H9 (cell line): ENCODE data around the gene DBN1. TPM values are rescaled to one million over a fixed set of nuclear protein-coding genes. Genes with fewer than 3 reads are reported as not detected.

ENCODE experiments used
- DNase-seq: peaks from one replicate; pipeline ENCODE4 v3.0.0-alpha.2; 2017
- H2AFZ ChIP-seq: one replicate; pipeline ENCODE4 v1.6.1; 2013; ENCODE audit warnings: mild to moderate bottlenecking, low read length, control low read depth, moderate library complexity
- H2AK5ac ChIP-seq: 2 replicates; pipeline ENCODE4 v1.6.1; 2013; ENCODE audit warnings: low read length, control low read depth, mixed read lengths; ENCODE audit not compliant: insufficient read length
- H2BK120ac ChIP-seq: one replicate; pipeline ENCODE4 v1.6.1; 2013; ENCODE audit warnings: low read depth, mild to moderate bottlenecking, low read length, control low read depth, inconsistent platforms; ENCODE audit not compliant: poor library complexity, severe bottlenecking
- H2BK12ac ChIP-seq: 2 replicates; pipeline ENCODE4 v1.6.1; 2013; ENCODE audit warnings: low read length, control low read depth, mixed read lengths, low read depth; ENCODE audit not compliant: insufficient read length
- H2BK15ac ChIP-seq: 2 replicates; pipeline ENCODE4 v1.6.1; 2013; ENCODE audit warnings: low read depth, low read length, control low read depth
- H2BK20ac ChIP-seq: one replicate; pipeline ENCODE4 v1.6.1; 2013; ENCODE audit warnings: low read depth, mild to moderate bottlenecking, low read length, control low read depth, inconsistent platforms; ENCODE audit not compliant: poor library complexity, severe bottlenecking
- H2BK5ac ChIP-seq: 2 replicates; pipeline ENCODE4 v1.6.1; 2013; ENCODE audit warnings: low read length, control low read depth, mixed read lengths; ENCODE audit not compliant: insufficient read length
- H3K14ac ChIP-seq: 2 replicates; pipeline ENCODE4 v1.6.1; 2013; ENCODE audit warnings: low read length, control low read depth; ENCODE audit not compliant: insufficient read depth
- H3K18ac ChIP-seq: 2 replicates; pipeline ENCODE4 v1.6.1; 2013; ENCODE audit warnings: low read depth, mild to moderate bottlenecking, mixed read lengths, low read length, control low read depth; ENCODE audit not compliant: insufficient read length
- H3K23ac ChIP-seq: 2 replicates; pipeline ENCODE4 v1.6.1; 2013; ENCODE audit warnings: low read length, control low read depth, mixed read lengths, low read depth; ENCODE audit not compliant: insufficient read length
- H3K23me2 ChIP-seq: 2 replicates; pipeline ENCODE4 v1.6.1; 2013; ENCODE audit warnings: low read depth, mild to moderate bottlenecking, mixed read lengths, low read length, control low read depth; ENCODE audit not compliant: insufficient read length, poor library complexity, severe bottlenecking
- H3K27ac ChIP-seq: 2 replicates; pipeline ENCODE4 v1.5.1; 2013; ENCODE audit warnings: low read length, control low read depth, mixed read lengths, low read depth; ENCODE audit not compliant: insufficient read length
- H3K27me3 ChIP-seq: 2 replicates; pipeline ENCODE4 v1.6.1; 2013; ENCODE audit warnings: low read length, control low read depth, inconsistent platforms; ENCODE audit not compliant: insufficient read depth
- H3K4ac ChIP-seq: 2 replicates; pipeline ENCODE4 v1.6.1; 2013; ENCODE audit warnings: low read depth, mild to moderate bottlenecking, control low read depth, inconsistent platforms, low read length, moderate library complexity
- H3K4me1 ChIP-seq: 2 replicates; pipeline ENCODE4 v1.6.1; 2013; ENCODE audit warnings: low read length, control low read depth, inconsistent platforms; ENCODE audit not compliant: insufficient read depth
- H3K4me2 ChIP-seq: 2 replicates; pipeline ENCODE4 v1.6.1; 2013; ENCODE audit warnings: low read length, control low read depth, mixed read lengths; ENCODE audit not compliant: insufficient read length, insufficient read depth
- H3K56ac ChIP-seq: 2 replicates; pipeline ENCODE4 v1.6.1; 2013; ENCODE audit warnings: low read depth, mild to moderate bottlenecking, mixed read lengths, low read length, control low read depth; ENCODE audit not compliant: insufficient read length
- H3K79me1 ChIP-seq: 2 replicates; pipeline ENCODE4 v1.6.1; 2013; ENCODE audit warnings: low read depth, mild to moderate bottlenecking, moderate library complexity, low read length, control low read depth, inconsistent platforms; ENCODE audit not compliant: insufficient read depth, poor library complexity, severe bottlenecking
- H3K79me2 ChIP-seq: 2 replicates; pipeline ENCODE4 v1.6.1; 2013; ENCODE audit warnings: low read length, control low read depth, inconsistent platforms; ENCODE audit not compliant: insufficient read depth
- H3K9ac ChIP-seq: 2 replicates; pipeline ENCODE4 v1.6.1; 2013; ENCODE audit warnings: low read length, control low read depth, mixed read lengths; ENCODE audit not compliant: insufficient read length; ENCODE audit errors: extremely low read depth
- H3K9me3 ChIP-seq: one replicate; pipeline ENCODE4 v1.6.1; 2013; ENCODE audit warnings: low read depth, low read length, inconsistent platforms; ENCODE audit not compliant: control insufficient read depth
- H3T11ph ChIP-seq: one replicate; pipeline ENCODE4 v1.6.1; 2013; ENCODE audit warnings: mild to moderate bottlenecking, low read length, control low read depth, inconsistent platforms
- H4K20me1 ChIP-seq: one replicate; pipeline ENCODE4 v1.6.1; 2013; ENCODE audit not compliant: control insufficient read depth, insufficient read length, insufficient read depth
- H4K5ac ChIP-seq: 2 replicates; pipeline ENCODE4 v1.6.1; 2013; ENCODE audit warnings: low read depth, mild to moderate bottlenecking, mixed read lengths, low read length, control low read depth; ENCODE audit not compliant: insufficient read length
- H4K8ac ChIP-seq: replicated peaks from 2 replicates; pipeline ENCODE4 v1.6.1; 2013; ENCODE audit warnings: low read length, control low read depth, mixed read lengths, low read depth; ENCODE audit not compliant: insufficient read length
- H4K91ac ChIP-seq: 2 replicates; pipeline ENCODE4 v1.6.1; 2013; ENCODE audit warnings: low read depth, mild to moderate bottlenecking, moderate library complexity, mixed read lengths, low read length, control low read depth; ENCODE audit not compliant: insufficient read length
- H3K27ac Mint-ChIP-seq, 3 experiments: 2 replicates in 2 of 3; 3 replicates in 1 of 3; pipeline ENCODE4 v1.8.0; 2020 to 2021; ENCODE audit warnings: mixed read lengths in 3 of 3, mild to moderate bottlenecking in 1 of 3, moderate library complexity in 1 of 3
- H3K27me3 Mint-ChIP-seq: 2 replicates; pipeline ENCODE4 v1.8.0; 2021; ENCODE audit warnings: low read depth, mild to moderate bottlenecking, moderate library complexity, mixed read lengths
- H3K36me3 Mint-ChIP-seq, 3 experiments: 2 replicates in 2 of 3; 3 replicates in 1 of 3; pipeline ENCODE4 v1.8.0; 2020 to 2021; ENCODE audit warnings: low read depth in 3 of 3, mixed read lengths in 3 of 3; ENCODE audit not compliant: insufficient read depth in 1 of 3
- H3K4me1 Mint-ChIP-seq, 2 experiments: 2 replicates each; pipeline ENCODE4 v1.8.0; 2020; ENCODE audit warnings: mixed read lengths in 2 of 2
- H3K4me3 Mint-ChIP-seq, 2 experiments: 2 replicates in 1 of 2; 3 replicates in 1 of 2; pipeline ENCODE4 v1.8.0; 2020 to 2021; ENCODE audit warnings: mild to moderate bottlenecking in 2 of 2, mixed read lengths in 2 of 2, moderate library complexity in 1 of 2
- H3K9me3 Mint-ChIP-seq, 2 experiments: 2 replicates in 1 of 2; 3 replicates in 1 of 2; pipeline ENCODE4 v1.8.0; 2020; ENCODE audit warnings: mild to moderate bottlenecking in 2 of 2, mixed read lengths in 2 of 2, moderate library complexity in 1 of 2
- WGBS: extraction: QIAGEN DNeasy Blood & Tissue Kit; methylation state at CpG from one replicate; pipeline ENCODE4 v1.1.7; 2013; ENCODE audit warnings: missing lambda C conversion rate, low lambda C conversion rate, mixed read lengths; ENCODE audit not compliant: insufficient read length; ENCODE audit errors: extremely low coverage; 5-methylcytosine and 5-hydroxymethylcytosine counted together
- long read RNA-seq: library from polyadenylated mRNA; unstranded; transcript quantifications from one replicate; pipeline ENCODE4 v2.0.0, GENCODE V29; 2020
- total RNA-seq: library from RNA; stranded (reverse); gene quantifications from 2 replicates; pipeline ENCODE4 v1.2.1, GENCODE V29; 2021
- TF ChIP-seq, protein P1 (sequence below): fragments of 200-600 bp; sonication (generic); conservative IDR thresholded peaks from 3 replicates; pipeline ENCODE4 v1.8.0; 2021; ENCODE audit warnings: antibody characterized with exemption, mild to moderate bottlenecking

Gene DBN1
- 339 and 340 TPM in 2 replicates for total RNA-seq
- long read RNA-seq, transcript DBN1-202 (14 exons, 2,995 nt), result major isoform, 2,148 of 2,515 reads
- long read RNA-seq, partial matches to known transcripts, result 104 of 2,515 reads
- long read RNA-seq, other reads (novel, unspliced or antisense), result 254 of 2,515 reads

DNA sequence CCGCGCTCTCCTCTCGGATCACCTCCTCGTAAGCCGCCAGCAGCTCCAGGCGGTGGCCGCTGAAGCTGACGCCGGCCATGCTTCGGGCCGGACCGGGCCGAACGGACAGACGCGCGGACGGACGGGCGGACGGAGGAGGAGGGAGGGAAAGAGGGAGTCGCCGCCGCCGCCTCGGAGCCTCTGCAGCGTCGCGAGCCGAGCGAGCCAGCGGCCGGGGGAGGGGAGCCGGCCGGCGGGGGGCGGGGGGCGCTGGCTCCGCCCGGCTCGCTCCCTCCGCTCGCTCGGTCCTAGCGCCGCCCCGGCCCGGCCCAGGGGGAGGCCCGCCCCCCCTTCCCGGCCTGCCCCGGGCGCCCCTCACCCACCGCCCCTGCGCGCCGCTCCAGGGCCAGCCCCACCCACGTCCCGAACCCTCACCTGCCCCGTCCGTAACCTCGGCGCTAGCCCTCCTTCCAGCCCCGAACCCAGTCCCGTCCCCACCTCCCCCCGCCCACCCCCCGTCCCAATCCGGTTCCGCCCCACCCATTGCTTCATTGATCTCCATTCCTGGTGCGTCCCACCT lies at the start of gene DBN1:
Gene DBN1 (minus strand): TSS at position 192 of the 559 bp plus-strand sequence. CDS start 113 bp downstream, at position 79.
- Histone ChIP-seq H3K4ac (peak within 1 kb of the TSS; percentile 8; the same call in 1 of the 2 replicates), H2BK120ac (no peak within 1 kb of the TSS), H3K79me1 (peaks cover 10% of the 10 kb centered on the region), H2BK5ac (no peak within 1 kb of the TSS), H3K23me2 (peaks cover 4% of the 10 kb centered on the region), H2BK20ac (no peak within 1 kb of the TSS), H3K18ac (peak within 1 kb of the TSS; percentile 95), H2AK5ac (no peak within 1 kb of the TSS), H3K23ac (no peak within 1 kb of the TSS), H3K27ac (no peak within 1 kb of the TSS), H3K9ac (peak within 1 kb of the TSS; percentile 85), H3K4me1 (peaks cover 24% of the 10 kb centered on the region; the same call in 1 of the 2 replicates), H3K9me3 (no peaks in the 10 kb centered on the region), H2AFZ (no peak within 1 kb of the TSS), H3K4me2 (peak within 1 kb of the TSS; percentile 61), H2BK15ac (no peak within 1 kb of the TSS), H4K91ac (peak within 1 kb of the TSS; percentile 18), H4K20me1 (no peaks in the 10 kb centered on the region), H2BK12ac (no peak within 1 kb of the TSS), H3T11ph (no peak within 1 kb of the TSS), H4K8ac (no peak within 1 kb of the TSS), H4K5ac (no peak within 1 kb of the TSS), H3K14ac (peak within 1 kb of the TSS; percentile 97), H3K79me2 (peaks cover 26% of the 10 kb centered on the region; the same call in 1 of the 2 replicates), H3K56ac (no peak within 1 kb of the TSS), H3K27me3 (no peaks in the 10 kb centered on the region)
- peak within 1 kb of the TSS; percentile 70 to 92 (median 89); a peak in 6 of 7 replicates for H3K27ac Mint-ChIP-seq
- no peaks in the 10 kb centered on the region; the same call in 1 of the 2 replicates for H3K27me3 Mint-ChIP-seq
- peak within 1 kb of the TSS; percentile 83 to 89 for H3K4me3 Mint-ChIP-seq
- TF ChIP-seq, protein P1, sequence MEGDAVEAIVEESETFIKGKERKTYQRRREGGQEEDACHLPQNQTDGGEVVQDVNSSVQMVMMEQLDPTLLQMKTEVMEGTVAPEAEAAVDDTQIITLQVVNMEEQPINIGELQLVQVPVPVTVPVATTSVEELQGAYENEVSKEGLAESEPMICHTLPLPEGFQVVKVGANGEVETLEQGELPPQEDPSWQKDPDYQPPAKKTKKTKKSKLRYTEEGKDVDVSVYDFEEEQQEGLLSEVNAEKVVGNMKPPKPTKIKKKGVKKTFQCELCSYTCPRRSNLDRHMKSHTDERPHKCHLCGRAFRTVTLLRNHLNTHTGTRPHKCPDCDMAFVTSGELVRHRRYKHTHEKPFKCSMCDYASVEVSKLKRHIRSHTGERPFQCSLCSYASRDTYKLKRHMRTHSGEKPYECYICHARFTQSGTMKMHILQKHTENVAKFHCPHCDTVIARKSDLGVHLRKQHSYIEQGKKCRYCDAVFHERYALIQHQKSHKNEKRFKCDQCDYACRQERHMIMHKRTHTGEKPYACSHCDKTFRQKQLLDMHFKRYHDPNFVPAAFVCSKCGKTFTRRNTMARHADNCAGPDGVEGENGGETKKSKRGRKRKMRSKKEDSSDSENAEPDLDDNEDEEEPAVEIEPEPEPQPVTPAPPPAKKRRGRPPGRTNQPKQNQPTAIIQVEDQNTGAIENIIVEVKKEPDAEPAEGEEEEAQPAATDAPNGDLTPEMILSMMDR, result no peak
- DNase-seq, result peak; percentile 71
- no CpG with 5 or more reads among the region's 69 CpGs for WGBS
- H3K9me3 Mint-ChIP-seq, result no peaks in the 10 kb centered on the region
- peaks cover 20 to 35% (median 34%) of the 10 kb centered on the region in 3 experiments for H3K36me3 Mint-ChIP-seq
- H3K4me1 Mint-ChIP-seq, result peaks cover 44 to 69% of the 10 kb centered on the region in 2 experiments
